H1 (cell line): ENCODE data around the gene LTBP3. TPM values are rescaled to one million over a fixed set of nuclear protein-coding genes. Genes with fewer than 3 reads are reported as not detected.

Experiments
- CTCF ChIA-PET: fragments of 300-600 bp; sonication (Branson Sonifier 250); formaldehyde crosslinking; loops from one replicate; lab custom pipeline; 2021; ENCODE audit not compliant: partially characterized antibody; lab: Charles Lee
- POLR2A ChIA-PET: fragments of 300-600 bp; sonication (Branson Sonifier 250); formaldehyde crosslinking; loops from one replicate; lab custom pipeline; 2021; ENCODE audit warnings: inconsistent platforms; ENCODE audit not compliant: partially characterized antibody; lab: Charles Lee
- DNase-seq, 2 experiments: peaks; one replicate each; pipeline versions ENCODE4 v3.0.0 to v3.0.0-alpha.2; 2010 to 2022; ENCODE audit warnings: low spot score in 2 of 2, low read depth in 1 of 2, mixed read lengths in 1 of 2
- FAIRE-seq: peaks from 2 replicates; lab custom pipeline; 2011; peaks lifted over from hg19 to GRCh38; lab: Jason Lieb, UNC
- H2AFZ ChIP-seq: 2 replicates; pipeline ENCODE4 v1.8.1; 2012; ENCODE audit warnings: low read length, inconsistent platforms
- H2AK5ac ChIP-seq: 2 replicates; pipeline ENCODE4 v1.6.1; 2013; ENCODE audit warnings: low read depth, low read length
- H2BK120ac ChIP-seq: replicated peaks from 2 replicates; pipeline ENCODE3; 2013; ENCODE audit warnings: low read depth, low read length, inconsistent platforms
- H2BK12ac ChIP-seq: 2 replicates; pipeline ENCODE4 v1.6.1; 2013; ENCODE audit warnings: low read depth, low read length
- H2BK15ac ChIP-seq: 2 replicates; pipeline ENCODE4 v1.6.1; 2013; ENCODE audit warnings: low read length
- H2BK20ac ChIP-seq: 2 replicates; pipeline ENCODE4 v1.6.1; 2013; ENCODE audit warnings: low read length
- H2BK5ac ChIP-seq: 2 replicates; pipeline ENCODE4 v1.6.1; 2013; ENCODE audit warnings: low read depth, low read length
- H3K14ac ChIP-seq: 2 replicates; pipeline ENCODE4 v1.6.1; 2013; ENCODE audit warnings: inconsistent platforms; ENCODE audit not compliant: insufficient read length
- H3K18ac ChIP-seq: 2 replicates; pipeline ENCODE4 v1.6.1; 2013; ENCODE audit warnings: low read length; ENCODE audit errors: extremely low read depth
- H3K23ac ChIP-seq: 2 replicates; pipeline ENCODE4 v1.6.1; 2013; ENCODE audit warnings: inconsistent platforms; ENCODE audit not compliant: insufficient read length
- H3K23me2 ChIP-seq: 2 replicates; pipeline ENCODE4 v1.6.1; 2013; ENCODE audit warnings: low read depth, low read length
- H3K27ac ChIP-seq: 2 replicates; pipeline ENCODE4 v1.6.1; 2011; ENCODE audit warnings: low read depth, low read length, inconsistent platforms
- H3K27me3 ChIP-seq, 4 experiments: replicated peaks in 1 of 4; 1 replicate in 1 of 4; 2 replicates in 3 of 4; pipeline versions ENCODE4 v1.6.1 to v1.8.1; 2011 to 2013; ENCODE audit warnings: low read length in 3 of 4, mild to moderate bottlenecking in 3 of 4, inconsistent platforms in 2 of 4, mixed read lengths in 2 of 4, moderate library complexity in 1 of 4; ENCODE audit not compliant: control insufficient read depth in 3 of 4, insufficient read depth in 3 of 4; ENCODE audit errors: extremely low read depth in 1 of 4
- H3K36me3 ChIP-seq, 4 experiments: 2 replicates each; pipeline versions ENCODE4 v1.6.1 to v1.8.1; 2011 to 2013; ENCODE audit warnings: mild to moderate bottlenecking in 4 of 4, low read length in 3 of 4, moderate library complexity in 2 of 4, control low read depth in 1 of 4, inconsistent platforms in 1 of 4; ENCODE audit not compliant: insufficient read depth in 4 of 4, control insufficient read depth in 2 of 4
- H3K4ac ChIP-seq: replicated peaks from 2 replicates; pipeline ENCODE3; 2013; ENCODE audit warnings: low read length, low read depth, mixed read lengths, inconsistent platforms; ENCODE audit not compliant: insufficient read length
- H3K4me1 ChIP-seq, 4 experiments: replicated peaks in 1 of 4; 1 replicate in 1 of 4; 2 replicates in 3 of 4; pipeline versions ENCODE4 v1.6.1 to v1.8.1; 2011 to 2013; ENCODE audit warnings: low read length in 3 of 4, inconsistent platforms in 2 of 4, mixed read lengths in 1 of 4; ENCODE audit not compliant: insufficient read depth in 4 of 4, control insufficient read depth in 3 of 4
- H3K4me2 ChIP-seq, 2 experiments: 2 replicates each; pipeline versions ENCODE4 v1.6.1 to v1.8.1; 2011 to 2013; ENCODE audit warnings: low read depth in 2 of 2, low read length in 2 of 2, control low read depth in 1 of 2, inconsistent platforms in 1 of 2, mild to moderate bottlenecking in 1 of 2; ENCODE audit not compliant: insufficient read depth in 1 of 2
- H3K4me3 ChIP-seq, 4 experiments: fragments of 200-600, 300-600 bp in 1 of 4; sonication (generic), shearing (Covaris generic), sonication (Bioruptor Twin) in 1 of 4; 2 replicates each; pipeline versions ENCODE4 v1.5.1 to v1.8.1; 2011 to 2016; ENCODE audit warnings: low read length in 4 of 4, low read depth in 3 of 4, control low read depth in 2 of 4, inconsistent platforms in 2 of 4, mild to moderate bottlenecking in 2 of 4, mixed read lengths in 1 of 4, moderate library complexity in 1 of 4; ENCODE audit not compliant: insufficient read depth in 2 of 4; ENCODE audit errors: extremely low read depth in 1 of 4
- H3K56ac ChIP-seq: replicated peaks from 2 replicates; pipeline ENCODE3; 2013; ENCODE audit warnings: low read depth, mild to moderate bottlenecking, mixed read lengths, low read length, inconsistent platforms; ENCODE audit not compliant: insufficient read length
- H3K79me1 ChIP-seq: 2 replicates; pipeline ENCODE4 v1.6.1; 2013; ENCODE audit warnings: low read depth, low read length, control low read depth
- H3K79me2 ChIP-seq, 2 experiments: 2 replicates each; pipeline versions ENCODE4 v1.6.1 to v1.8.1; 2012 to 2013; ENCODE audit warnings: low read length in 2 of 2, mild to moderate bottlenecking in 2 of 2, inconsistent platforms in 1 of 2; ENCODE audit not compliant: insufficient read depth in 2 of 2, control insufficient read depth in 1 of 2
- H3K9ac ChIP-seq, 4 experiments: replicated peaks in 1 of 4; 1 replicate in 1 of 4; 2 replicates in 3 of 4; pipeline versions ENCODE4 v1.6.1 to v1.8.1; 2011 to 2013; ENCODE audit warnings: low read depth in 3 of 4, low read length in 3 of 4, control low read depth in 2 of 4, mild to moderate bottlenecking in 2 of 4, moderate library complexity in 2 of 4, inconsistent platforms in 1 of 4; ENCODE audit errors: extremely low read depth in 1 of 4
- H3K9me3 ChIP-seq, 2 experiments: 2 replicates each; pipeline versions ENCODE4 v1.6.1 to v1.8.1; 2012 to 2013; ENCODE audit warnings: mild to moderate bottlenecking in 2 of 2, moderate library complexity in 2 of 2, control low read depth in 1 of 2, inconsistent platforms in 1 of 2, low read depth in 1 of 2, low read length in 1 of 2, mixed read lengths in 1 of 2; ENCODE audit not compliant: insufficient read depth in 2 of 2
- H4K20me1 ChIP-seq, 2 experiments: replicated peaks in 1 of 2; 2 replicates each; pipeline versions ENCODE3 to v1.8.1; 2011 to 2013; ENCODE audit warnings: inconsistent platforms in 2 of 2, low read length in 2 of 2, mild to moderate bottlenecking in 1 of 2; ENCODE audit not compliant: insufficient read depth in 2 of 2, control insufficient read depth in 1 of 2
- H4K5ac ChIP-seq: 2 replicates; pipeline ENCODE4 v1.6.1; 2013; ENCODE audit warnings: low read length, low read depth, mixed read lengths, inconsistent platforms; ENCODE audit not compliant: insufficient read length
- H4K8ac ChIP-seq: 2 replicates; pipeline ENCODE4 v1.8.0; 2013; ENCODE audit warnings: mild to moderate bottlenecking, moderate library complexity, low read length, inconsistent platforms; ENCODE audit not compliant: insufficient read depth; ENCODE audit errors: extremely low read depth
- H4K91ac ChIP-seq: replicated peaks from 2 replicates; pipeline ENCODE3; 2013; ENCODE audit warnings: low read length, mixed read lengths, inconsistent platforms; ENCODE audit not compliant: insufficient read length
- BCL11A ChIP-seq, 2 experiments: IDR thresholded peaks; one replicate each; pipeline ENCODE4 v1.6.1; 2011; ENCODE audit warnings: low read depth in 2 of 2, low read length in 2 of 2, mild to moderate bottlenecking in 2 of 2
- EGR1 ChIP-seq: IDR thresholded peaks from 2 replicates; pipeline ENCODE4 v1.6.1; 2011; ENCODE audit warnings: low read depth, low read length, borderline replicate concordance
- GTF2F1 ChIP-seq: IDR thresholded peaks from 2 replicates; pipeline ENCODE4 v1.6.1; 2012; ENCODE audit warnings: low read depth, low read length, improper control_type of control experiment, borderline replicate concordance
- JUN ChIP-seq: IDR thresholded peaks from 2 replicates; pipeline ENCODE4 v1.6.1; 2011; ENCODE audit warnings: low read depth, mild to moderate bottlenecking, improper control_type of control experiment, low read length
- JUND ChIP-seq: IDR thresholded peaks from 2 replicates; pipeline ENCODE4 v1.6.1; 2011; ENCODE audit warnings: mild to moderate bottlenecking, improper control_type of control experiment, low read length
- SP1 ChIP-seq: IDR thresholded peaks from 2 replicates; pipeline ENCODE4 v1.6.1; 2011; ENCODE audit warnings: low read depth, low read length
- TBP ChIP-seq: IDR thresholded peaks from 2 replicates; pipeline ENCODE4 v1.6.1; 2011; ENCODE audit warnings: low read depth, low read length, improper control_type of control experiment
- WGBS, 2 experiments: shearing (Covaris generic) in 1 of 2; methylation state at CpG; one replicate each; pipeline versions ENCODE4 v1.1.6 to v1.1.7; 2013 to 2015; ENCODE audit warnings: low lambda C conversion rate in 2 of 2, mixed read lengths in 2 of 2, inconsistent platforms in 1 of 2, low coverage in 1 of 2, missing lambda C conversion rate in 1 of 2; ENCODE audit not compliant: insufficient replicate concordance in 2 of 2, insufficient coverage in 1 of 2, insufficient read length in 1 of 2; ENCODE audit errors: extremely low coverage in 1 of 2, missing lambda C conversion rate in 1 of 2; 5-methylcytosine and 5-hydroxymethylcytosine counted together
- polyA plus RNA-seq, 7 experiments: library from polyadenylated mRNA; depleted of rRNA in 3 of 7; stranded (reverse) in 5 of 7; unstranded in 2 of 7; fragments of >200 nt in 5 of 7; fragments of 200-250 nt in 2 of 7; gene quantifications; 1 replicate in 5 of 7; 2 replicates in 1 of 7; 4 replicates in 1 of 7; pipeline versions ENCODE4 v1.2.1 to v1.2.3, GENCODE V29; 2011 to 2013; ENCODE audit warnings: missing spikeins in 2 of 7, mixed read lengths in 2 of 7
- total RNA-seq: library from RNA; stranded (reverse); fragmentation: NEBNext Ultra II Directional; extraction: Animal tissue kit (Norgen Biotek cat#: 25700); gene quantifications from 2 replicates; pipeline ENCODE4 v1.2.1, GENCODE V29; 2021

The LTBP3 gene
- total and polyA plus RNA-seq, 2 of the 8 experiments (the other 6 are each of a cell fraction or from before 2014, with no cell fraction given) = 12.8 to 17.8 TPM

DNA sequence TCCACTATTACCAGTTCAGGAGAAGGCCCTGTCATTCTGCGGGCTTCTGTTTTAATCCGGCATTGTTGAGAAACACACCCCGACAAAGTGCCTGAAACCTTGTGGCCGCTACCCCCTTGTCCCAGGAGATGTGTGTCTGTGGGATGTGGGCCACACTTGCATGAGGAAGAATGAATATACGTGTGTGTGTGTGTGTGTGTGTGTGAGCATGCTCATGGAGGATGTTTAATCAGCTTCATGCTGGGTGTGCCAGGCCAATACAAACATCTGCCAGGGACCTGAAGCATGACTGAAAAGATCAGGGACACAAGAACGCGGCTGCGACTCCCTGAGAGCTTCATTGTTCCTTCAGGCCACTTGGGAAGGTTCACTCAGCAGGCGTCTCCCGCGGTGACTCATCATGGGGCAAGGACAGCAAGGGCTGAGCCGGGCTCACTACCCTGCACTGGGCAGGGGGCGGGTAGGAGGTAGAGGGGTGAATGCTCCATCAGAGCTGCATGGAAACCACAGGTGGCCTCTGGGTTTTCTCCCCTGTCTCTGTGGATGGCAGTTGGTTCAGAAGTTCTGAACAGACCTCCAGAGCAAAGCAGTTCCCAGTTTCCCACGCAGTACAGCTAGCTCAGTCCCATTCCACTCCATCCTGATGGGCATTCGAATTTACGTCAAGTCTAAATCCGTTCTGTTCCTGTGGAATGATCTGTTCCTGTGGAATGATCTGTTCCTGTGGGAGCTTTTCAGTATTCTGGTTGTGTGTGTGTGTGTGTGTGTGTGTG is 66.4 kb downstream of the LTBP3 start:
- TF ChIP-seq EGR1 (no peak), BCL11A (IDR thresholded peaks at IDR 0.05; ENCODE audit: low read depth in 2 of 2, low read length in 2 of 2) (no peak), TBP (peak; percentile 19; the same call in 1 of the 2 replicates), GTF2F1 (no peak), JUND (peak; percentile 91), JUN (no peak), SP1 (no peak)
- peak overlapping the region; percentile 3 to 13; a peak in 1 of 4 replicates for H3K4me2 ChIP-seq
- no peak overlapping the region for H4K8ac ChIP-seq
- no peaks in the 10 kb centered on the region for H3K36me3 ChIP-seq
- H2BK12ac ChIP-seq = peak overlapping the region; percentile 100
- H3K56ac ChIP-seq = no peak overlapping the region
- H3K9me3 ChIP-seq = no peaks in the 10 kb centered on the region
- peak overlapping the region; percentile 30 for H4K91ac ChIP-seq
- H2BK20ac ChIP-seq = peak overlapping the region; percentile 98
- CTCF ChIA-PET = interaction anchor here (0.7 to 29.0 kb wide), 6 partner anchors 8 to 278 kb away, joined by 3 to 809 read pairs (median 41); no protein-coding TSS in a partner anchor
- DNase-seq (peak in 1 of 2 experiments; percentile 64), FAIRE-seq (no peak)
- H2BK15ac ChIP-seq = peak overlapping the region; percentile 99; the same call in 1 of the 2 replicates
- H3K4me1 ChIP-seq = peaks cover 39 to 63% (median 50%) of the 10 kb centered on the region in 4 experiments
- H4K5ac ChIP-seq = no peak overlapping the region
- H3K23ac ChIP-seq = no peak overlapping the region
- H2AK5ac ChIP-seq = peak overlapping the region; percentile 95
- POLR2A ChIA-PET = interaction anchor here (0.6 to 29.8 kb wide), 8 partner anchors 17 to 190 kb away, joined by 3 to 1569 read pairs (median 3); partner anchors contain the start of genes MALAT1 and NEAT1
- H3K9ac ChIP-seq = peak overlapping the region in 2 of 4 experiments; percentile 38 to 45; a peak in 4 of 7 replicates
- H3K4ac ChIP-seq = no peak overlapping the region
- H2AFZ ChIP-seq = no peak overlapping the region
- H3K4me3 ChIP-seq = no peak overlapping the region
- no peaks in the 10 kb centered on the region for H3K27me3 ChIP-seq
- no peak overlapping the region for H3K14ac ChIP-seq
- H3K79me2 ChIP-seq = peaks cover 0 to 8% of the 10 kb centered on the region in 2 experiments; a peak in 1 of 4 replicates
- no peaks in the 10 kb centered on the region; the same call in 1 of the 2 replicates for H3K79me1 ChIP-seq
- H3K23me2 ChIP-seq = no peaks in the 10 kb centered on the region; the same call in 1 of the 2 replicates
- 60% methylated on average over 16 of the region's 17 CpGs; no CpG with 5 or more reads in 1 of the 2 experiments for WGBS, 2 experiments
- no peaks in the 10 kb centered on the region for H4K20me1 ChIP-seq
- H3K27ac ChIP-seq = no peak overlapping the region; the same call in 1 of the 2 replicates
- peak overlapping the region; percentile 91 for H3K18ac ChIP-seq
- H2BK120ac ChIP-seq = peak overlapping the region; percentile 30
- peak overlapping the region; percentile 91; the same call in 1 of the 2 replicates for H2BK5ac ChIP-seq
